H9 (cell line): ENCODE results near the gene ARL1. TPM values are rescaled to one million over a fixed set of nuclear protein-coding genes. Genes with fewer than 3 reads are reported as not detected.

ENCODE experiments used
- DNase-seq: peaks from one replicate; pipeline ENCODE4 v3.0.0-alpha.2; 2017
- H2AFZ ChIP-seq: one replicate; pipeline ENCODE4 v1.6.1; 2013; ENCODE audit warnings: mild to moderate bottlenecking, low read length, control low read depth, moderate library complexity
- H2AK5ac ChIP-seq: 2 replicates; pipeline ENCODE4 v1.6.1; 2013; ENCODE audit warnings: low read length, control low read depth, mixed read lengths; ENCODE audit not compliant: insufficient read length
- H2BK120ac ChIP-seq: one replicate; pipeline ENCODE4 v1.6.1; 2013; ENCODE audit warnings: low read depth, mild to moderate bottlenecking, low read length, control low read depth, inconsistent platforms; ENCODE audit not compliant: poor library complexity, severe bottlenecking
- H2BK12ac ChIP-seq: 2 replicates; pipeline ENCODE4 v1.6.1; 2013; ENCODE audit warnings: low read length, control low read depth, mixed read lengths, low read depth; ENCODE audit not compliant: insufficient read length
- H2BK15ac ChIP-seq: 2 replicates; pipeline ENCODE4 v1.6.1; 2013; ENCODE audit warnings: low read depth, low read length, control low read depth
- H2BK20ac ChIP-seq: one replicate; pipeline ENCODE4 v1.6.1; 2013; ENCODE audit warnings: low read depth, mild to moderate bottlenecking, low read length, control low read depth, inconsistent platforms; ENCODE audit not compliant: poor library complexity, severe bottlenecking
- H2BK5ac ChIP-seq: 2 replicates; pipeline ENCODE4 v1.6.1; 2013; ENCODE audit warnings: low read length, control low read depth, mixed read lengths; ENCODE audit not compliant: insufficient read length
- H3K14ac ChIP-seq: 2 replicates; pipeline ENCODE4 v1.6.1; 2013; ENCODE audit warnings: low read length, control low read depth; ENCODE audit not compliant: insufficient read depth
- H3K18ac ChIP-seq: 2 replicates; pipeline ENCODE4 v1.6.1; 2013; ENCODE audit warnings: low read depth, mild to moderate bottlenecking, mixed read lengths, low read length, control low read depth; ENCODE audit not compliant: insufficient read length
- H3K23ac ChIP-seq: 2 replicates; pipeline ENCODE4 v1.6.1; 2013; ENCODE audit warnings: low read length, control low read depth, mixed read lengths, low read depth; ENCODE audit not compliant: insufficient read length
- H3K23me2 ChIP-seq: 2 replicates; pipeline ENCODE4 v1.6.1; 2013; ENCODE audit warnings: low read depth, mild to moderate bottlenecking, mixed read lengths, low read length, control low read depth; ENCODE audit not compliant: insufficient read length, poor library complexity, severe bottlenecking
- H3K27ac ChIP-seq: 2 replicates; pipeline ENCODE4 v1.5.1; 2013; ENCODE audit warnings: low read length, control low read depth, mixed read lengths, low read depth; ENCODE audit not compliant: insufficient read length
- H3K27me3 ChIP-seq: 2 replicates; pipeline ENCODE4 v1.6.1; 2013; ENCODE audit warnings: low read length, control low read depth, inconsistent platforms; ENCODE audit not compliant: insufficient read depth
- H3K4ac ChIP-seq: 2 replicates; pipeline ENCODE4 v1.6.1; 2013; ENCODE audit warnings: low read depth, mild to moderate bottlenecking, control low read depth, inconsistent platforms, low read length, moderate library complexity
- H3K4me1 ChIP-seq: 2 replicates; pipeline ENCODE4 v1.6.1; 2013; ENCODE audit warnings: low read length, control low read depth, inconsistent platforms; ENCODE audit not compliant: insufficient read depth
- H3K4me2 ChIP-seq: 2 replicates; pipeline ENCODE4 v1.6.1; 2013; ENCODE audit warnings: low read length, control low read depth, mixed read lengths; ENCODE audit not compliant: insufficient read length, insufficient read depth
- H3K56ac ChIP-seq: 2 replicates; pipeline ENCODE4 v1.6.1; 2013; ENCODE audit warnings: low read depth, mild to moderate bottlenecking, mixed read lengths, low read length, control low read depth; ENCODE audit not compliant: insufficient read length
- H3K79me1 ChIP-seq: 2 replicates; pipeline ENCODE4 v1.6.1; 2013; ENCODE audit warnings: low read depth, mild to moderate bottlenecking, moderate library complexity, low read length, control low read depth, inconsistent platforms; ENCODE audit not compliant: insufficient read depth, poor library complexity, severe bottlenecking
- H3K79me2 ChIP-seq: 2 replicates; pipeline ENCODE4 v1.6.1; 2013; ENCODE audit warnings: low read length, control low read depth, inconsistent platforms; ENCODE audit not compliant: insufficient read depth
- H3K9ac ChIP-seq: 2 replicates; pipeline ENCODE4 v1.6.1; 2013; ENCODE audit warnings: low read length, control low read depth, mixed read lengths; ENCODE audit not compliant: insufficient read length; ENCODE audit errors: extremely low read depth
- H3K9me3 ChIP-seq: one replicate; pipeline ENCODE4 v1.6.1; 2013; ENCODE audit warnings: low read depth, low read length, inconsistent platforms; ENCODE audit not compliant: control insufficient read depth
- H3T11ph ChIP-seq: one replicate; pipeline ENCODE4 v1.6.1; 2013; ENCODE audit warnings: mild to moderate bottlenecking, low read length, control low read depth, inconsistent platforms
- H4K20me1 ChIP-seq: one replicate; pipeline ENCODE4 v1.6.1; 2013; ENCODE audit not compliant: control insufficient read depth, insufficient read length, insufficient read depth
- H4K5ac ChIP-seq: 2 replicates; pipeline ENCODE4 v1.6.1; 2013; ENCODE audit warnings: low read depth, mild to moderate bottlenecking, mixed read lengths, low read length, control low read depth; ENCODE audit not compliant: insufficient read length
- H4K8ac ChIP-seq: replicated peaks from 2 replicates; pipeline ENCODE4 v1.6.1; 2013; ENCODE audit warnings: low read length, control low read depth, mixed read lengths, low read depth; ENCODE audit not compliant: insufficient read length
- H4K91ac ChIP-seq: 2 replicates; pipeline ENCODE4 v1.6.1; 2013; ENCODE audit warnings: low read depth, mild to moderate bottlenecking, moderate library complexity, mixed read lengths, low read length, control low read depth; ENCODE audit not compliant: insufficient read length
- H3K27ac Mint-ChIP-seq, 3 experiments: 2 replicates in 2 of 3; 3 replicates in 1 of 3; pipeline ENCODE4 v1.8.0; 2020 to 2021; ENCODE audit warnings: mixed read lengths in 3 of 3, mild to moderate bottlenecking in 1 of 3, moderate library complexity in 1 of 3
- H3K27me3 Mint-ChIP-seq: 2 replicates; pipeline ENCODE4 v1.8.0; 2021; ENCODE audit warnings: low read depth, mild to moderate bottlenecking, moderate library complexity, mixed read lengths
- H3K36me3 Mint-ChIP-seq, 3 experiments: 2 replicates in 2 of 3; 3 replicates in 1 of 3; pipeline ENCODE4 v1.8.0; 2020 to 2021; ENCODE audit warnings: low read depth in 3 of 3, mixed read lengths in 3 of 3; ENCODE audit not compliant: insufficient read depth in 1 of 3
- H3K4me1 Mint-ChIP-seq, 2 experiments: 2 replicates each; pipeline ENCODE4 v1.8.0; 2020; ENCODE audit warnings: mixed read lengths in 2 of 2
- H3K4me3 Mint-ChIP-seq, 2 experiments: 2 replicates in 1 of 2; 3 replicates in 1 of 2; pipeline ENCODE4 v1.8.0; 2020 to 2021; ENCODE audit warnings: mild to moderate bottlenecking in 2 of 2, mixed read lengths in 2 of 2, moderate library complexity in 1 of 2
- H3K9me3 Mint-ChIP-seq, 2 experiments: 2 replicates in 1 of 2; 3 replicates in 1 of 2; pipeline ENCODE4 v1.8.0; 2020; ENCODE audit warnings: mild to moderate bottlenecking in 2 of 2, mixed read lengths in 2 of 2, moderate library complexity in 1 of 2
- WGBS: extraction: QIAGEN DNeasy Blood & Tissue Kit; methylation state at CpG from one replicate; pipeline ENCODE4 v1.1.7; 2013; ENCODE audit warnings: missing lambda C conversion rate, low lambda C conversion rate, mixed read lengths; ENCODE audit not compliant: insufficient read length; ENCODE audit errors: extremely low coverage; 5-methylcytosine and 5-hydroxymethylcytosine counted together
- total RNA-seq: library from RNA; stranded (reverse); gene quantifications from 2 replicates; pipeline ENCODE4 v1.2.1, GENCODE V29; 2021
- TF ChIP-seq, protein P1 (sequence below): fragments of 200-600 bp; sonication (generic); conservative IDR thresholded peaks from 3 replicates; pipeline ENCODE4 v1.8.0; 2021; ENCODE audit warnings: antibody characterized with exemption, mild to moderate bottlenecking

Gene ARL1
- total RNA-seq, 1 experiment from 2014 or later, result 71.1 TPM

DNA sequence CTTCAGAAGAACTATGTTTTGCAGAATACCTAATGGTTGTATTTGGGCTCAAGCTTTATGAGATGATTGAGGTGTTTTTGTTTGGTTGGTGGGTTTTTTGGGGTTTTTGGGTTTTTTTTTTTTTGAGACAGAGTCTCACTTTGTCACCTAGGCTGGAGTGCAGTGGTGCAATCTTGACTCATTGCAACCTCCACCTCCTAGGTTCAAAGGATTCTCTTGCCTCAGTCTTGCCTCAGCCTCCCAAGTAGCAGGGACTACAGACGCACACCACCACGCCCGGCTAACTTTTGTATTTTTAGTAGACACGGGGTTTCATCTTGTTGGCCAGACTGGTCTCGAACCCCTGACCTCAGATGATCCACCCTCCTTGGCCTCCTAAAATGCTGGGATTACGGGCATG lies 39.6 kb downstream of the ARL1 start:
- no peak overlapping the region for H3K23ac ChIP-seq
- no peaks in the 10 kb centered on the region for H3K79me1 ChIP-seq
- WGBS, result no CpG with 5 or more reads among the region's 6 CpGs
- Mint-ChIP-seq H3K4me3 (no peak overlapping the region), H3K27me3 (no peaks in the 10 kb centered on the region), H3K9me3 (no peaks in the 10 kb centered on the region), H3K36me3 (peaks cover 27 to 81% (median 64%) of the 10 kb centered on the region in 3 experiments; a peak in 6 of 7 replicates), H3K4me1 (no peaks in the 10 kb centered on the region), H3K27ac (no peak overlapping the region)
- H2BK120ac ChIP-seq, result no peak overlapping the region
- no peak overlapping the region for H2BK20ac ChIP-seq
- H3K4ac ChIP-seq, result no peak overlapping the region
- no peak overlapping the region for H3K27ac ChIP-seq
- no peak overlapping the region for H4K5ac ChIP-seq
- no peaks in the 10 kb centered on the region for H3K4me1 ChIP-seq
- H3K9ac ChIP-seq, result no peak overlapping the region
- H3K27me3 ChIP-seq, result no peaks in the 10 kb centered on the region
- H3K79me2 ChIP-seq, result no peaks in the 10 kb centered on the region
- H2AFZ ChIP-seq, result no peak overlapping the region
- no peak overlapping the region for H2BK12ac ChIP-seq
- no peak for DNase-seq
- no peak overlapping the region for H3K18ac ChIP-seq
- H4K8ac ChIP-seq, result no peak overlapping the region
- H2AK5ac ChIP-seq, result no peak overlapping the region
- no peak overlapping the region for H3K56ac ChIP-seq
- no peak overlapping the region for H2BK5ac ChIP-seq
- TF ChIP-seq, protein P1, sequence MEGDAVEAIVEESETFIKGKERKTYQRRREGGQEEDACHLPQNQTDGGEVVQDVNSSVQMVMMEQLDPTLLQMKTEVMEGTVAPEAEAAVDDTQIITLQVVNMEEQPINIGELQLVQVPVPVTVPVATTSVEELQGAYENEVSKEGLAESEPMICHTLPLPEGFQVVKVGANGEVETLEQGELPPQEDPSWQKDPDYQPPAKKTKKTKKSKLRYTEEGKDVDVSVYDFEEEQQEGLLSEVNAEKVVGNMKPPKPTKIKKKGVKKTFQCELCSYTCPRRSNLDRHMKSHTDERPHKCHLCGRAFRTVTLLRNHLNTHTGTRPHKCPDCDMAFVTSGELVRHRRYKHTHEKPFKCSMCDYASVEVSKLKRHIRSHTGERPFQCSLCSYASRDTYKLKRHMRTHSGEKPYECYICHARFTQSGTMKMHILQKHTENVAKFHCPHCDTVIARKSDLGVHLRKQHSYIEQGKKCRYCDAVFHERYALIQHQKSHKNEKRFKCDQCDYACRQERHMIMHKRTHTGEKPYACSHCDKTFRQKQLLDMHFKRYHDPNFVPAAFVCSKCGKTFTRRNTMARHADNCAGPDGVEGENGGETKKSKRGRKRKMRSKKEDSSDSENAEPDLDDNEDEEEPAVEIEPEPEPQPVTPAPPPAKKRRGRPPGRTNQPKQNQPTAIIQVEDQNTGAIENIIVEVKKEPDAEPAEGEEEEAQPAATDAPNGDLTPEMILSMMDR, result no peak
- no peak overlapping the region for H3T11ph ChIP-seq
- H3K4me2 ChIP-seq, result no peak overlapping the region
- no peaks in the 10 kb centered on the region for H3K9me3 ChIP-seq
- H4K20me1 ChIP-seq, result no peaks in the 10 kb centered on the region
- no peak overlapping the region for H3K14ac ChIP-seq
- H3K23me2 ChIP-seq, result no peaks in the 10 kb centered on the region
- H4K91ac ChIP-seq, result no peak overlapping the region
- H2BK15ac ChIP-seq, result no peak overlapping the region
